ENCODE results near the gene COQ7.

The COQ7 gene

GRCh38 chr16:19113577-19114358 is 46.4 kb downstream of the COQ7 start, which contains the start of gene ITPRIPL2:
Gene ITPRIPL2 (plus strand): TSS chr16:19113964. CDS start chr16:19114462, 498 bp downstream.
- DNase-seq, result peak; percentile 89

DNA sequence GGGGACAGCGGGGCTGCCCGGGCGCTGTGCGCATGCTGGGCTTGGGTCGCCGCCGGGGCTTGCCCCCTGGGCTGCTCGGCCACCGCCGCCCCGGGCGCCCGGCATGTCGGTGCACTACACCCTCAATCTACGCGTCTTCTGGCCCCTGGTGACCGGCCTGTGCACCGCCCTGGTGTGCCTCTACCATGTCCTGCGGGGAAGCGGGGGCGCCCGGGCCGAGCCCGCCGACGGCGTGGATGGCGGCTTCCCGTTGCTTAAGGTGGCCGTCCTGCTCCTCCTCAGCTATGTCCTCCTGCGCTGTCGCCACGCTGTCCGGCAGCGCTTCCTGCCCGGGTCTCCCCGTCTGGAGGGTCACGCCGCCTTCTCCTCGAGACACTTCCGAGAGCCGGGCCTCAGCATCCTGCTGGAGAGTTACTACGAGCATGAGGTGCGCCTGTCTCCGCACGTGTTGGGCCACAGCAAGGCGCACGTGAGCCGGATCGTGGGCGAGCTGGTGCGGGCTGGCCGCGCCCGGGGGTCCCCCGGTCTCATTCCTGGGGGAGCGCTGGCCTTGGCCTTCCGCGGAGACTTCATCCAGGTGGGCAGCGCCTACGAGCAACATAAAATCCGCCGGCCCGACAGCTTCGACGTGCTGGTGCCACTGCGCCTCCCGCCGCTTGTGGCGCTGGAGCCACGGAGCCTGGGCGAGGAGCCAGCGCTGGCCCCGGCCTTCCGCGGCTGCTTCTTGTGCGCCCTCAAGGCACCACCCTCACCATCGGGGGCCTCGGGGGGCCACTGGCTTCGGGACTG is 47.1 kb downstream of the COQ7 start:
- peak; percentile 48 for DNase-seq

GRCh38 chr16:19115148-19116021 is 48.0 kb downstream of the COQ7 start:
- no peak for DNase-seq

DNA sequence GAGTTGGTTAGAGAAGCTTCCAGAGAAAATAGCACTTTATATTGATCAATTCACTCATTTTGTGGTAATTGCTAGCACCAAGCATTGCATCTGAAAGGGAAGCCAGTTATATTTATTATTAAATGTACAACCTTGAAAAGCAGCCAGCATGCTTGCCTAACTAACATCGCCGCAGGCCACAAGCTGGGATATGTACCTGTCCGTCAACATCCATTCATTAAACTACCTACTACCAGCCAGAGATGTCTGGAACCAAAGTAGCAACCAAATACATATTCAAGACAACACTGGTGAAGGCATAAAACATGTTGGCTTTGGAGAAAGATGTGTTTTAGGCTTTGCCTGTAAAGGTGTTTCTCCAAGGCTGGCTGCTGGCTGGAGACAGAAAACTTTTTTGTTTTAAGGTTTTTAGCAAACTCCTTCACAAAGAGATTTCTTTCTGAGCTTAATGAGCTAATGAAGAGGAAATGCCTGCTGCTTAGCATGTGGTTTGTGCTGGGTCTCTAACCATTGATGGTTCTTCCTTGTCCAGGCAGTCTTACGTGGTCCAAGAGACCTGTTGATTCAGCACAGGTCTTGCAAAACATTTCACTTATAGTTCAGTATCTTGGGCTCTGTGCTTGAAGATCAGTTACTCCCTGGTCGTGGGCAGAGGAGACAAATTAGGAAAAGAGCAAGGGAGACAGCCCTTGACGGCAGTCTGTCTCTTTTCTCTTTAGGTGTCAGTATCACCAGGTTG is 49.5 kb downstream of the COQ7 start:
- DNase-seq, result no peak

DNA sequence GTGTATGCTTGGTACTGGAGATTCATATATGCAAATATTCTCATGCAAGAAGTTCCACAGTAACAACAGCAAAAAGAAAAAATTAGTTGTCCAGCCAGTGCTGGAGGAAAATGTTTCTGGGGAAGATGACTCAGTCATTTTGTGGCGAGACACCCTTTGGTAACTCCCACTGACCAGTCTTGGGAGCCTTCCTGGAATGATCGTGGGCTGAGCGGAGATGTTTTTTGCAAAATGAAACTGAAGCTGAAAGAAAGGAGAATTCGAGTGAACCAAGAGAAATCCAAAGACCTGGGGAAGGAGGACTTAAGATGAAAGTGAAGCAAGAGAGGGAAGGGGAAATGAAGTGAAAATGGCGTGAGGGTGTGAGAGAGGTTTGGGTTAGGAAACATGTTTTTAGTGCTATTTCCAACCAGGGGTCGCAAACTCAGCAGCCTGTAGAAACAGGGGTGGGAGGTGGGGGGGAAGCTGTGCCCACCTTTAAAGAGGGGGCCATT is 51.6 kb downstream of the COQ7 start:
- DNase-seq, result no peak

- DNase-seq, result no peak
Measured at GRCh38 chr16:19119564-19119963, 52.1 kb downstream of the COQ7 start.

DNA sequence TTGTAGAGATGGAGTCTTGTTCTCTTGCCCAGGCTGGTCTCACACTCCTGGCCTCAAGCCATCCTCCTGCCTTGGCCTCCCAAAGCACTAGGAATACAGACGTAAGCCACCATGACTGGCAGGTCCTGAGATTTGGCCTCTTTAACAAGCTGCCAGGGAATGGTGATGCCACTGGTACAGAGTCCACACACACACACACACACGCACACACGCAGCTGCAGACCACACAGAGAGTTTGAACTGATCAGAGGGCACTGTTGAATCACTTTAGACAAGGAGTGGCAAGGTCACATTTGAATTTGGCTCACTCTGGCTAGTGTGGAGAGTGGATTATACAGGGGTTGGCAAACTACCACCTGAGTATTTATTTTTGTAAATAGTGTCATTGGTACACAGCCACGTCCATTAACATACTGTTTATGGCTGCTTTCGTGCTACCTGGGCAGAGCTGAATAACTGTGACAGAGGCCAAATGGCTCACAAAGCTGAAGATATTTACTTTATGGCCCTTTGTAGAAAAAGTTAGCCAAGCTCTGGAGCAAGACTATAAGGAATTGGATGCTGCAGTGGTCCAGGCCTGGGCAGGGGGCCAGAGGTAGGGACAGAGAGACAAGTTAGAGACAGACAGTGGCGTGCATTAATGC is 56.2 kb downstream of the COQ7 start:
- no peak for DNase-seq

DNA sequence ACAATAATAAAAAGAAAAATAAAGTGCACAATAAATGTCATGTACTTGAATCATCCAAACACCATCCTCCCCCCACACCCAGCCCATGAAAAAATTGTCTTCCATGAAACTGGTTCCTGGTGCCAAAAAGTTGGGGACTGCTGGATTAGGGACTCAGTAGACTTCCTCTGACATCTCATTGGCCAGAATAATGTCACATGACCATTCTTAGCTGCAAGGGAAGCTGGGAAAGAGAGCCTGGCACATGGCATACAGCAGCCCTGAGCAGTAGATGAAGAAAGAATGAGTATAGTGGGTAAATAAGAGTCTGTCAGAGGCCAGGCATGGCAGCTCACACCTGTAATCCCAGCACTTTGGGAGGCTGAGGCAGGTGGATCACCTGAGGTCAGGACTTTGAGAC is 58.9 kb downstream of the COQ7 start:
- DNase-seq, result peak; percentile 5

GRCh38 chr16:19127205-19127604 is 59.8 kb downstream of the COQ7 start:
- DNase-seq, result no peak

GRCh38 chr16:19127674-19128131 is 60.3 kb downstream of the COQ7 start:
- no peak for DNase-seq

DNA sequence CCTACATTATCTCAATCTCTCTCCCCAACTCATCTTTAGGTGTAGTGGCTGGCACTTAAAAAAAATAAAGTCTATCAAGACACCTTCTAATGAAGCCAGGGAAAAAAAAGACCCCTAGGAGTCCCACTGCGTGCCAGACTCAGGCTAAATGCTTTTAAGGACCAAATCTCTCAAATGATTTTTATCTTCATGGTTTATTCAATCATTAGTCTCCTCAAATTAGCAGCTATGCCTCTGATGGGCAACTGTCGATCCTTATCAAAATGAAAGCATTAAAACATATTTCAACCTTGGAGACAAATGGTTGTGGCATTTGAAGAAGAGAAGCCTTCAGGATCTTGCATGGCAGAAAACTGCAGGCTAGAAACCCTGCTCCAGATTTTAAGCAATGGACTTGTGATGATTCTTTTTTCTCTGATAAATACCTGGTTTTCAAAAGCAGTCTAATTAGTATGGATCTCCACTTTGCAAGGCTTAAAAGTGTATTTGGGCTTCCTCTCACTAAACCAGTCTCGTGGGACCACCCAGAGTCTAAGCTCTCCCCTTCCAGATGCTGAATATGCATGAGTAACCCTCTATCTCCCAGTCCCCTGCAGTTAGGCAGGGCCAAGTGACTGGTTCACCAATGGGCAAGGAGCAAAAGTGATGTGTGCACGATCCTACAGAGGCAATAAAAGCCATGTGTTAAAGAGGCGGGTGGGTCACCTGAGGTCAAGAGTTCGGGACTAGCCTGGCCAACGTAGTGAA is 61.2 kb downstream of the COQ7 start:
- no peak for DNase-seq

All from DMS53 (cell line).